ENCODE measurements around the gene ZNF423. TPM values are rescaled to one million over a fixed set of nuclear protein-coding genes. Genes with fewer than 3 reads are reported as not detected.

Gene ZNF423
- total and polyA plus RNA-seq, 9 of the 15 experiments (the other 6 are each of a cell fraction or from before 2014, with no cell fraction given) = not detected

- 1% methylated on average over 5 of the region's 5 CpGs for WGBS (ENCODE audit: insufficient coverage, low coverage, missing lambda C conversion rate)
Observed at GRCh38 chr16:49830873-49831272, 25.0 kb downstream of the ZNF423 start.

More at GRCh38 chr16:49830873-49831272, 25.0 kb downstream of the ZNF423 start:
- no peak overlapping the region for H3K9ac ChIP-seq (ENCODE audit: insufficient read depth in 1 of 2, low read depth in 2 of 2, low read length in 2 of 2)
- no peak for FAIRE-seq
- no peaks in the 10 kb centered on the region for H3K79me2 ChIP-seq (ENCODE audit: control insufficient read depth, insufficient read depth, low read length)
- peaks cover 11% of the 10 kb centered on the region for H4K20me1 ChIP-seq (replicated peaks; ENCODE audit: control insufficient read depth, insufficient read depth, low read length)
- H3K36me3 ChIP-seq (ENCODE audit: control insufficient read depth, insufficient read depth, low read length) = no peaks in the 10 kb centered on the region
- TF ChIP-seq TAF15 (IDR thresholded peaks at IDR 0.05; ENCODE audit: low read depth, low read length) (no peak), FOS (IDR thresholded peaks at IDR 0.05; ENCODE audit: extremely low read depth, insufficient read length) (no peak), CTBP1 (IDR thresholded peaks at IDR 0.05; ENCODE audit: borderline replicate concordance) (no peak), NKRF (IDR thresholded peaks at IDR 0.05; ENCODE audit: borderline replicate concordance) (no peak)
- H3K9me1 ChIP-seq (ENCODE audit: control insufficient read depth, insufficient read depth, low read length) = no peaks in the 10 kb centered on the region
- ChIA-PET POLR2A (interaction anchor here (0.7 to 1.0 kb wide), 3 partner anchors 11 to 45 kb away, joined by 3 read pairs; no protein-coding TSS in a partner anchor), CTCF (ENCODE audit: low intra/inter-chr PET ratio) (no interaction called here)
- H3K9me3 ChIP-seq (replicated peaks; ENCODE audit: control insufficient read depth, insufficient read depth, low read depth, low read length) = no peaks in the 10 kb centered on the region
- peaks cover 33 to 69% of the 10 kb centered on the region in 2 experiments for H3K27me3 ChIP-seq (ENCODE audit: control insufficient read depth in 2 of 2, insufficient read depth in 2 of 2, low read length in 2 of 2)
- no peak overlapping the region for H3K4me3 ChIP-seq
- BruUV-seq (replicated peaks) = no TSS peak
- in situ Hi-C loops (cut with MboI) = no loop called here
- DNase-seq (ENCODE audit: extremely low read depth in 1 of 4, low spot score in 3 of 4) = no peak
- no peak overlapping the region for H3K4me2 ChIP-seq (ENCODE audit: insufficient read depth, low read length)
- no peak for ATAC-seq
- no peak overlapping the region for H2AFZ ChIP-seq (ENCODE audit: low read depth, low read length)
- no peak overlapping the region for H3K27ac ChIP-seq (ENCODE audit: extremely low read depth, low read depth, low read length)
- no peaks in the 10 kb centered on the region; a peak in 1 of 5 replicates for H3K4me1 ChIP-seq (replicated peaks in 1 of 2; ENCODE audit: control insufficient read depth in 2 of 2, insufficient read depth in 2 of 2, low read length in 2 of 2)
- intact Hi-C loops (cut with micrococcal nuclease) = no loop called here
